HepG2 (cell line): ENCODE results near the gene ARPC3. TPM values are rescaled to one million over a fixed set of nuclear protein-coding genes. Genes with fewer than 3 reads are reported as not detected.

Experiments used
- ADNP ChIP-seq: sonication (generic); formaldehyde crosslinking; IDR thresholded peaks from 2 replicates; pipeline ENCODE4 v1.4.0; 2020; ENCODE audit warnings: missing genetic modification reagents
- AKNA ChIP-seq: sonication (generic); formaldehyde crosslinking; IDR thresholded peaks from 2 replicates; pipeline ENCODE4 v1.4.0; 2020; ENCODE audit warnings: missing genetic modification reagents, borderline replicate concordance
- CEBPZ ChIP-seq: IDR thresholded peaks from 2 replicates; pipeline ENCODE4 v1.6.1; 2012; ENCODE audit warnings: low read length, improper control_type of control experiment
- ELF4 ChIP-seq: sonication (generic); formaldehyde crosslinking; IDR thresholded peaks from 2 replicates; pipeline ENCODE4 v1.5.0; 2020; ENCODE audit warnings: missing genetic modification reagents, mild to moderate bottlenecking, moderate library complexity, borderline replicate concordance
- JUNB ChIP-seq: sonication (generic); formaldehyde crosslinking; IDR thresholded peaks from 2 replicates; pipeline ENCODE4 v1.8.0; 2022; ENCODE audit warnings: missing genetic modification reagents, mild to moderate bottlenecking, borderline replicate concordance
- PRMT3 ChIP-seq: sonication (generic); formaldehyde crosslinking; IDR thresholded peaks from 2 replicates; pipeline ENCODE4 v1.8.1; 2022; ENCODE audit warnings: low read depth, mild to moderate bottlenecking, moderate library complexity, missing genetic modification reagents, borderline replicate concordance
- THAP9 ChIP-seq: sonication (generic); formaldehyde crosslinking; IDR thresholded peaks from 2 replicates; pipeline ENCODE4; 2020; ENCODE audit warnings: missing genetic modification reagents, mild to moderate bottlenecking, borderline replicate concordance
- ZC3H13 ChIP-seq: sonication (generic); formaldehyde crosslinking; IDR thresholded peaks from 2 replicates; pipeline ENCODE4 v1.8.1; 2023; ENCODE audit warnings: mild to moderate bottlenecking, missing genetic modification reagents, moderate library complexity
- ZNF225 ChIP-seq: sonication (generic); formaldehyde crosslinking; IDR thresholded peaks from 2 replicates; pipeline ENCODE4 v1.4.0; 2020; ENCODE audit warnings: mild to moderate bottlenecking, missing genetic modification reagents
- ZNF609 ChIP-seq: sonication (generic); formaldehyde crosslinking; IDR thresholded peaks from 2 replicates; pipeline ENCODE4 v1.4.0; 2020; ENCODE audit warnings: mild to moderate bottlenecking, missing genetic modification reagents, borderline replicate concordance
- polyA plus RNA-seq, 8 experiments: library from polyadenylated mRNA; depleted of rRNA in 3 of 8; stranded (reverse) in 7 of 8; unstranded in 1 of 8; fragments of >200 nt; fragmentation: Illumina TruSeq in 4 of 8; extraction: Trizol in 4 of 8; gene quantifications; 2 replicates each; pipeline versions ENCODE4 v1.2.1 to v1.2.3, GENCODE V29; 2011 to 2016; ENCODE audit warnings: low read depth in 4 of 8, missing spikeins in 1 of 8, mixed read lengths in 1 of 8; ENCODE audit not compliant: insufficient read depth in 1 of 8
- total RNA-seq, 5 experiments: library from RNA; depleted of rRNA; stranded (reverse); fragments of >200 nt; fragmentation: Illumina TruSeq; extraction: Trizol; gene quantifications; 2 replicates each; pipeline ENCODE4 v1.2.3, GENCODE V29; 2016; ENCODE audit warnings: low read depth in 1 of 5

ARPC3 gene
- total and polyA plus RNA-seq, 2 of the 13 experiments (the other 11 are each of a cell fraction or from before 2014, with no cell fraction given), result 32.7 to 234 TPM

GRCh38 chr12:110403146-110403975 is 46.8 kb downstream of the ARPC3 start, which contains the start of gene ANAPC7 (continued):
- TF ChIP-seq THAP9 (peak; percentile 90; the same call in 1 of the 2 replicates), JUNB (CRISPR knock-in tag) (no peak), ADNP (no peak), ZNF225 (CRISPR knock-in tag) (no peak), PRMT3 (CRISPR knock-in tag) (no peak), ZNF609 (CRISPR knock-in tag) (peak; percentile 12; the same call in 1 of the 2 replicates), AKNA (no peak), ELF4 (CRISPR knock-in tag) (peak; percentile 40; the same call in 1 of the 2 replicates), CEBPZ (no peak), ZC3H13 (CRISPR knock-in tag) (0 out of 2 replicates have a peak, but pooled peaks have one; percentile 64)
